NCI-H2029 treated with DMSO at 0.1 percent for 48 hours (cell line): Measurements from ENCODE around the gene PRPF40A.

Experiments used
- DNase-seq: peaks from one replicate; lab custom pipeline; 2025; lab: John Stamatoyannopoulos, UW

Gene PRPF40A

GRCh38 chr2:152651834-152652233, 65.4 kb downstream of the PRPF40A start:
- no peak for DNase-seq

GRCh38 chr2:152650768-152651371, 66.4 kb downstream of the PRPF40A start:
- DNase-seq: no peak

- DNase-seq: no peak
Observed at GRCh38 chr2:152649997-152650396, 67.3 kb downstream of the PRPF40A start.

DNA sequence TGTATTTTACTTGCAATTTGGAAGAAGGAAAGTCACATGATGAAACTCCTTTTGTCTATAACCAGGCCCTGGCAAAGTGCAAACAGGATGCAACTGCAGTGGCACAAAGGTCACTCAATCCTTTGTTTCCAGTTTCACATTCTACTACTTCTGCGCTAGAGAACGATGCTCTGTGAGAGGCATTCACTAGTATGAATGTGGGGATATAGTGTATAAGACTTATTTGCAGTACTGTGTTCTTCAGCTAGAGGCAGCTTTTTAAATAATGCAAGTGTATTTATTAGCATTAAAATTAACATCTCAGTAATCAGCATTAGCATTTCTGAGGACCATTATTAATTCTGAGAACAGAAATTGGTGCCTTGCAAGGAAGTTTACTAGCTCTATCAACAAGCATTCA, 68.9 kb downstream of the PRPF40A start:
- no peak for DNase-seq

DNA sequence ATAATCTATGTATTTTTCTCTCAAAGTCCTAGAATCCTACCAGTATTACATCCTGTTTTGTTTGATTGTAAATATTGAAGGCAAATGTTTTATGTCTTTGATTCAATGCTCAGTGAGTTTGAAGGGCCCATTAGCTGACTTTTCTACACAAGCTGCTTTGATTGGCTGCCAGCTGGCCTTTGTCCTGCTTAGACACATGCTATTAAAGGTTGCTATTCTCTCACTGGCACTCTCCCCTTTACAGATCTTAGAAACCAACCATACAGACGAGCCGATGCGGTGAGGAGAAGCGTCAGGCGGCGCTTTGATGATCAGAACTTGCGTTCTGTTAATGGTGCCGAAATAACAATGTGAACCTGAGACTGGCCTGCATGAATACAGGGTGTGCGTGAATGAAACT, 69.7 kb downstream of the PRPF40A start:
- DNase-seq: peak; percentile 67

- no peak for DNase-seq
Observed at GRCh38 chr2:152646775-152647174, 70.5 kb downstream of the PRPF40A start.

DNA sequence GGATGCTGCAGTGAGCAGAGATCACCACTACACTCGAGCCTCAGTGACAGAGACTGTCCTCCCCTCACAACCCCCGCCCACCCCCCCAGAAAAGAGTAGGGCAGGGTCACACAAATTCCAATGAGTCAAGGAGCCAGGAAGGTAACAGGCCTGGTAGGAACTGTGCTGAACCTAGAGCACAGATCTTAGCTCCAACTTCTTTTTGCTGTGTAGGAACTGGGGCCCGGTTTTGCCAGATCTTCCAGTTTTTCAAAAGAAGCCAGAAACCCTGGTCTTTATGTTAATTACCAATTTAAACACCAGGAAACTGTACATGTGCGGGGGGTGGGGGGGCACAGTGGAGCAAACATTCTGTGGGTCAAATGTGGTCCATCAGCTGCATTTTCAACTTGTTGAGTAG, 71.0 kb downstream of the PRPF40A start:
- no peak for DNase-seq

GRCh38 chr2:152644189-152644873, 72.9 kb downstream of the PRPF40A start:
- DNase-seq: no peak

- no peak for DNase-seq
Observed at GRCh38 chr2:152638590-152638989, 78.7 kb downstream of the PRPF40A start.

GRCh38 chr2:152638056-152638455, 79.2 kb downstream of the PRPF40A start:
- no peak for DNase-seq

DNA sequence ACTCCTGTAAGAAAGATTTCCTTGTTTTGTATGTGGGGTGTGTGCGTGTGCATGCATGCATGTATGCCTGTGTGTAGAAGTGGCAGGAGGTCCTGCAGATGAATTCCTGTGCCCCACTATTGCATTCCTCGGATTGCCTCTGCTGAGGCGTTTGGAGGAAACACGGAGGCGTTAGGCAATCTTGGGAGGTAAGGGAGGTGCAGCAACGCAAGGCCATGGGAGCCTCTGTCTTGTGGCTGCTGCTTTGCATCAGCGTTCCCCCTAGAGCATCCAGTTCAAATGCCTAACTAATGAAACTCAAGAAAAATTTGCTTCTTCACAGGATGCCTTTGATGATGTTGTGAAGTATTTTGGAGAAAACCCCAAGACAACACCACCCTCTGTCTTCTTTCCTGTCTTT, 80.0 kb downstream of the PRPF40A start:
- DNase-seq: no peak

DNA sequence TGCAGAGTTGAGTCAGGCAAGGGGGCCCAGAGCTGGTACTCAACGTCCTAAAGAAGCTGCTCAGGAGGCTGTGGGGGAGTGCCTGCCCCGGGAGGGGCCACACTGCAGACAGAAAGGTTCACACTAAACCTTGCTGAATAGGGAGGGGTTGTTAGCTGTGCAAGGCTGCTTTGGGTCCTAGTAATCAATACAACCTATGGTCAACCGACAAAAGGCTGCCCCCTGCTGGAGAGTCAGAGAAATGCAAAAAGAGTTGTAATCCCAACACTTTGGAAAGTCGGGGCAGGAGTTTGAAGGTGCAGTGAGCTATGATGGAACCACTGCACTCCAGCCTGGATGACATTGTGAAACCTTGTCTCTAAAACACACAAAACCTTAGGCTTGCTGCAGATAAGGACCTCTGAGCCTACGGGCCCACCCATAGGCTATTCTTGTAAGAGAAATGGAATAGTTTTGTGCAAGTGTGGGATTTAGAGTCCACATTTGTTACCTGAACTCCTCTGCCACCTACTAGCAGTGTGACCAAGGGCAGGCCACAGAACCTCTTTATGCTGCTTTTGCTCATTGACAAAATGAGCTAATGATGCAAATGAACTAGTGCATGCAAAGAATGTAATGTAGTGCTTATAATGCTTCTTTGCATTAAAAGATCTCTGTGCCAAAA, 81.5 kb downstream of the PRPF40A start:
- DNase-seq: peak; percentile 25

DNA sequence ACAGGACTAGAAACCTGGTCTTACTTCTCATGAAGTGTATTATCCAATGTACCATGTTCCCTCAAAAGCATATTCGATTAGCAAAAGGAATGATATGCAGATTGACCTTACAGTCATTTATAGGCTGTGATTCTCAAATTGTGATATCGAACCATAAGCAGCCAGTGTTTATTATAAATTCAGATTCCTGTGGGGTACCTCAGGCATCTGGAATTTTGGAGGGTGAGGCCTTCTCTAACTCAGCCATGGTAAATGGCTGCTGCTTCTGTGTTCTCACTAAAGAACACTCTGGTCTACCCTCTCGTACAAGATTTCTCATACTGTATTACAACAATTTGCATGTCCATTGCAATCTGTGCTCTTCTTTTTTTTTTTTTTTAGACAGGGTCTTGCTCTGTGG, 84.5 kb downstream of the PRPF40A start:
- DNase-seq: no peak

DNA sequence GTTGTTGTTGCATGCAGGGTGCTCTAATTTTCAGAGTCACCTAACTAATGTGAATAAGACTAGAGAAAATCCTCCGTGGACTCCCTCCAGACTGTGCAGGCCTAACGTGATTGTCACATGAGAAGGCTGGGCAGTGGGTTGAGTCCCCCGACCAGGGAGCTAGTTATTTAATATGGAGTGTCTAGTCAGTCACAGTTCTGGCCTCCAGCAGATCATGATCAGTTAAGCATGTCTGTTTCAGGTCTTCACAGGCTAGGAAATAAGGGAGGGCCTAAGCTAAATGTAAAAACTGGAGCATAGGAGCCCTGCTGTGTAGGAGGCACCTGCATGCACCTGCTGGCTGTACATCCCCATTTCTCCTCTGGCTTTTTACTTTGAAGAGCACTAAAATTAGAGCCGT, 86.8 kb downstream of the PRPF40A start:
- no peak for DNase-seq

DNA sequence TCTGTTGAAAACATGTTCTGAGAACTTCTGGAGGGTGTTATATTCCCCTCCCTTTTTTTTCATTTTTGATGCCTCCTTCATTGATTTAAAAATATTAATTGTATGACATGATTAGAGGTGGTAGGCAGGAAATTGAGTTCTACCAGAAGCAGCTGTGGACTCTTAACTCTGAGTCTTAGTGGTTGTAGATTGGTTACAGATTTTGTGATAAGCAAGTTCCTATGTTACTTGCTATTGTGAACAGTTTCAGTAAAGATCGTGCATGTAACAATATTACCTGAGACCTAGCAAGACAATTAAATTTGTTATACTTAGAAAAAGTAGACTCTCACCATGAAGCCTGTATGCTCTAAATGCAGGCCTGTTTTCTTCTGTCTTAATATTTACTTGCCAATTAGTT, 88.1 kb downstream of the PRPF40A start:
- DNase-seq: no peak

- DNase-seq: no peak
Observed at GRCh38 chr2:152627351-152627957, 89.8 kb downstream of the PRPF40A start.

DNA sequence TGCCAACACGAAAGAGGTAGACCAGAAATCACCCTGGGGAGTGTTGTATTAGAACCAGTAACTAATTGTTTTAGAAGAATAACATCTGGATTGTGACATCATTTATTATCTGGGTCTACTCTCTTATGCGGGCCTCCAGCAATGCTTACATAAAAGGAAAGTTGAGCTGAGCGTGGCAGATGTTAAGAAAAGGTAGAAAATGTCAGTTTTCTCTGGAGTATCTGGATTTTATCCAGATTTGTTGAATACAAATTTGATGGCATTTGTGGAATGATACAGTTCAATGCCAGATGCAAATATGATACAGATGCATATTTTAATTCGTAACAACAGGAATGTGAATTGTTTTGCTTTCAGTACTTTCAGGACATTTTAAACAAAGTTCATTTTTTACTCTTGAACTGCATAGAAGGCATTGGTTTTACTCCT, 90.3 kb downstream of the PRPF40A start:
- no peak for DNase-seq

DNA sequence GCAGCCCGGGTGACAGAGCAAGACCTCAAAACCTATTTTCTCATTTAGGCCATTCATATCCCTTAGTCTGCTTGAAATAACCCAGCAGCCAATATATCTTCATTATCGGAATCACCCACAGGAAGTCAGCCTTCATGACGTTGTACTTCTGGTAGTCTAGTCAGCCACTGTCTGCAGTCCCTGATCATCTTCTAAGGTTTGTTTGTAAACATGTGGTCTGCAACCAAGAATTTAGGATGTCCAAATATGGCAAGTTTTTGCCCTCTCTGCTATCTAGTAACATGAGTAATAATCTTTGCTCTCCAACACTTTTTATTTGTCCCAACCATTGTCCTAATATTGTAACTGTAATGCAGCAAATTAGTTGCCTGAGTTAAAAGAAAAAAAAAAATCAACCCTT, 92.5 kb downstream of the PRPF40A start:
- no peak for DNase-seq

- no peak for DNase-seq
Observed at GRCh38 chr2:152623775-152624174, 93.5 kb downstream of the PRPF40A start.

DNA sequence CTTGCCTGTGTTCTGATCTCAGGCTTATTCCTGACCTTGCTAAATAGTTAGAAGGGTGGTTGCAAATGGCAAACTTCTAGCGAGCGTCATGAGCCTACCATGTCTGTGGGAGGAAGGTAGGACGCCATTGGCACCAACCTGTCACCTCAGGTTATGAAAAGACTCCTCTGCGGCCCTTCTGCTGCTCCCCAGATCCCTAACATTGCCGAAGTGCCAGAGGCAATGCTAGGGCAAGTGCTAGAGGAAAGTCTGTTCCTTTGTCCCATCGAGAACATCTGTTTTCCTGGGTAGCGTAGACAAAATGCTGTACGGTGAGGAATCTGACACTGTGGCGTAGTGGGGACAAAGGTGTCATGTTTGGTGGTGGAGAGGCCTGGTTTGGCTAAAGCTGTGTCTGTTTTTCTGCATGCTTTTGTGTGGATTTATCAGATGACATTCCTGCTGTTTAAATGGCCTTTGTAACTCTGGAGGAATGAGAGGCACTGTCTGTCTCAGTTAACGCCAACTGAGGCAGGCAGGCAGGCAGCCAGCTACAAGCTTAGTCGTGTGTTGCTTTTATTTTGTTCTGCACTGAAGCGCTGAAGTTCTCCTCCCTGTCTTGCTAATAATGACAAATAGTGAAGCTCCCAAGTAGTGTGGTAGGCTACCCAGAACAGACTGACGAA, 94.1 kb downstream of the PRPF40A start:
- no peak for DNase-seq

DNA sequence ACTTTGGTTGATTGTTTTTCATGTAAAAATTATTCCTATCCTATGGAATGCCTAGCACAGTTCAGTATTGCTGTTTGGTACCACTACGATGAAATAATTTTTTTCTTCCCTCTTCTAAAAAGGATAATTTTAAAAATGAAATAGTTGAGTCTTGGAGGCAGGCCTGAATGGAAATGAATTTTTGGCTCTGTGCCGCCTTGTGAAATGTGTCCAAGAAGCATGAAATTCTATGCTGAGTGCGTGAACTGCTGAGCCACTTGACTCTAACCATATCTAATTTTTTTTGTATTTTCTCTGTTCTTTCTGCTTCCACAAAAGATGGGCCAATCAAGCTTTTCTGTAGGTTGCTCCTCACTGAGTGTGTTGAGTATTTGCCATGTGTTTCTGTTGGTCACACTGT, 95.0 kb downstream of the PRPF40A start:
- DNase-seq: no peak

DNA sequence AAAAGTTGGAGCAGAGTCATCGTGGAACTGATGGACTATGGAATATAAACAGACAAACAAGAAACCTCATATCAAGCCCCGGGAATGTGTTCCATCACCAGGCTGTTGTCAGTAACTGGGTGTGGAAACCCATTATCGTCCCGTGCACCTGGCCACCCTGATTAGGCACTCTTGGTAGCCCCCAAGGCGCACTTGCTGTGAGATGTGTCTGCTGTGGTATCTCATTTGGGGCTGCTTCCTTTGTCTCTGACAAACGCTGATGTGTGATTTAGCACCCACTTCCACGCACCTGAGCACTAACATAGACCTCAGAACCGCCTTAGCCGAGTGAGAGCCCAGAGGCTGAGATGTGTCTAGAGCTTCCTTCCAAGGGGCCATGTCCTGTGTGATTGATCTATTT, 96.3 kb downstream of the PRPF40A start:
- DNase-seq: no peak

GRCh38 chr2:152620208-152620607, 97.1 kb downstream of the PRPF40A start:
- no peak for DNase-seq
